ENCODE data around the gene FAM168A.

The FAM168A gene, protein sequence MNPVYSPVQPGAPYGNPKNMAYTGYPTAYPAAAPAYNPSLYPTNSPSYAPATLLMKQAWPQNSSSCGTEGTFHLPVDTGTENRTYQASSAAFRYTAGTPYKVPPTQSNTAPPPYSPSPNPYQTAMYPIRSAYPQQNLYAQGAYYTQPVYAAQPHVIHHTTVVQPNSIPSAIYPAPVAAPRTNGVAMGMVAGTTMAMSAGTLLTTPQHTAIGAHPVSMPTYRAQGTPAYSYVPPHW

DNA sequence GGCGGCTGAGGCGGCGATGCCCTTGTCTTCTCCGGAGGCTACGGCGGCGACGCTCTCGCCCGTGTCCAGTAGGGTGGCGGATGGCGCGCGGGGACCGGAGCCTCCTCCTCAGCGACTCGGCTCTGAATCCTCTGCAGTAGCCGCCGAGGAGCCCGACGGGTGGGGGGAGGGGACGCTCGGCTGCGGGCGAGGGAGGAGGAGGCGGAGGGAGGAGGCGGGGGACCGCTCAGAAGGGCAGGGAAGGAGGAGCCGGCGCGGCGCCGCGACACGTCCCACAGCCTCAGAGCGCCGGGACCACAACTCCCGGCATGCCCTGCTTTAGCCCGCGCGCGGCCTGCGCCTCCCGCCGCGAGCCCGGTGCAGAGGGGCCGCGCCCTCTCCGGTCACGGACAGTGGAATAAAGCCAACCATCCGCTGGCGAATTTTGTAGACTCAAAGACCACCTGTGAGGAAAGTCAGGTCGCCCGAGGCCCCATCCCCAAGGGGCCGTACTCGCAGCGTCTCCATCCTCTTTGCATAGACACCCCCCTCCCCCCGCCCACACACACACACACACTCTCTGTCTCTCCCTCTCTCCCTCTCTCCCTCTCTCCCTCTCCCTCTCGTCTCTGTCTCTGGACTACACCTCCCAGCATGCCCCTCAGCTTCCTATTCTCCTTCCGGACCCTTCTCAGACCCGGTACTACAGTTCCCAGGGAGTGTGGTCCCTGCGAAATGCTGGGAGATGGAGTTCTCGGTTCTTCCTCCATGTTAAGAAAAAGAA is at the start of gene FAM168A:
Gene FAM168A (minus strand): TSS at position 157 of the 763 bp plus-strand sequence. CDS start 129,638 bp downstream, outside the sequence.
- DNase-seq (ENCODE audit: low read depth in 3 of 3): peak; percentile 87 to 89 (median 88)

- DNase-seq (ENCODE audit: low read depth in 3 of 3): peak; percentile 77 to 87 (median 87)
Measured at GRCh38 chr11:73647459-73648100, 49.7 kb upstream of the FAM168A start.

- no peak for DNase-seq (ENCODE audit: low read depth in 3 of 3)
Measured at GRCh38 chr11:73645972-73646631, 48.2 kb upstream of the FAM168A start, which contains the start of gene PLEKHB1. Gene PLEKHB1 (plus strand): TSS chr11:73646581. CDS start chr11:73646609, 28 bp downstream.

DNA sequence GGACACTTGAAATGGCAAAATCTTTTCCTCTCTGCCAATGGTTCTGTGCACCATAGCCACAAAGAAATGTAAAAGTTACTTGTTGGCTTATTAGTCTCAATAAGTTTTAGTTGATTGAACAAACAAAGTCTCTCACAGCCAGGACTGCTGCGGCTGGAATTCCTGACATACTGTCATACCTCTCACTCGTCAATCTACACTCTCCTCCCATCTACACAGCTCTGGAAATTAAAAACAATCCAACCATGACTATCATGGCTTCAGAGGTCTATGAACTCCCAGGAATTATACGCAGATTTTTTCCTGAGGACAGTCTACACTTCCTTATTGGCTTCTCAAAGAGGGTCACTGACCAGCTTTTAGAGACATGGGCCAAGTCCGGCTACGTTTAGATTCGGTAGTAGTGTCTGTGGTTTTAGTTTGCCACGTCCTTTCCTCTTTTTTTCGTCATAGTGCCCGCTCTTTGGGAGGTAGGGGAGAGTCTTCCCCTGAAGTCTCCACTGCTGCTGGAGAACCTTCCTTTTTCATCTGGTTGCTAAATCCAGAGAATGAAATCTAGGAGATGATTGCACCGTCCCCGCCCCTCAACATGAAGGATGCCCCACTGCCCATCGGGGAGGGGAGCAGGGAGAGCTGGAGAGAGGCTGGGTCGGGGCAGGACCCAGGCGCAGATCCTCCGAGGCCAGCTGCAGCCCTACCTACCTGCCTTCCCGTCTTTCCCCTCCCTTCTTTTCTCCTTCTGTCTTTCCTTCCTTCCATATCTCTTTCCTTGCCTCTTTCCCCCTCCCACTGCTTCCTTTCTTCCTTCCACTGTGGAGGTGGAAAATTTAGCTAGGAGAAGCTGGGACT is 47.4 kb upstream of the FAM168A start:
- no peak for DNase-seq (ENCODE audit: low read depth in 3 of 3)

DNA sequence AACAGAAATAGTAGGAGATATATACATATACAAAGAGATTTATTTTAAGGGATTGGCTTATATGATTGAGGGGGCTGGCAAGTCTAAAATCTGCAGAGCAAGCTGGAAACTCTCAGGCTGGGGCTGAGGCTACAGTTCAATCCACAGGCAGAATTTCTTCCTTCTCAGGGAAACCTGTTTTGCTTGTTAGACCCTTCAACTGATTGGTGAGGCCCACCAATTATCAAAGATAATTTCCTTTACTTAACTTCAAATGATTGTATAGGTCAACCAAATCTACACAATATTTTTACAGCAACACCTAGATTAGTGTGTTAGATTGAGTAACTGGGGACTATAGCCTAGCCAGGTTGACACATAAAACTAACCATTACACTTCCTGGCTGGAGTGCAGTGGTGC is 43.8 kb upstream of the FAM168A start:
- DNase-seq (ENCODE audit: low read depth in 3 of 3): no peak

DNA sequence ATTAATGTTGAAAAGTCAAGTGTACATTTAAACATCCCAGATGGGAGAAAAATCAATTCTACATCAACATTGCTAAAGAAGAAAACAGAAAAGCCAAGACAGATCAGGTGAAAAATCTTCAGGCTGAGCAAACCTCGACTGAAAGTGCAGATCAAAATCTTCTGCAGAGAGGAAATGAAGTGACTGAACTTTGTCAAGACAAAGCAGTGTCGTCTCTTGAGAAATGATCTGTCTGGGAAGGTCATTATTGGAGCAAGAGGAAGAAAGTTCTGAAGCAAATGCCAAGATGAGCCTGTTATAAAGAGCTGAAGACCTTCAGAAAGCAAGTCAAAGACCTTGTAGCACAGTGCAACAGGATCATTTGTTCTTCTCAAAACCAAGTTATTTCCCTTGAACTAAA is 42.7 kb upstream of the FAM168A start:
- no peak for DNase-seq (ENCODE audit: low read depth in 3 of 3)

DNA sequence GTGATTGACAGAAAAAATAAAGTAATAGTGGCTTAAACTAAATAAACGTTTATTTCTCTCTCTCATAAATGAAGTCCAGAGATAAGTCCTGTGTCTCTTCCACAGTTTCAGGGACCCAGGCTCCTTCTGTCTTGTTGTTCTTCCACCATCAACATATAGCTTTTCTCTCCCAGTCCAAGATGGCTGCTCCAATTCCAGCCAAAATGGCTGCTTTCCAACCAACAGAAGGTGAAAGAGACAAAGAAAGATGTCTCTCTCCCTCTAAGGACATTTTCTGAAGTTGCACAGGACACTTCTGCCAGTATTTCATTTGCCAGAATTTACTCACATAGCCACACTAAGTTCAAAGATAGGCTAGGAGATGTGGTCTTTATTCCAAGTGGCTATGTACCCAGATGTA is 39.1 kb upstream of the FAM168A start:
- no peak for DNase-seq (ENCODE audit: low read depth in 3 of 3)

GRCh38 chr11:73636249-73636648 is 38.3 kb upstream of the FAM168A start:
- DNase-seq (ENCODE audit: low read depth in 3 of 3): no peak

- DNase-seq (ENCODE audit: low read depth in 3 of 3): no peak
Measured at GRCh38 chr11:73635721-73636120, 37.8 kb upstream of the FAM168A start.

GRCh38 chr11:73633999-73634398 is 36.1 kb upstream of the FAM168A start:
- DNase-seq (ENCODE audit: low read depth in 3 of 3): no peak

DNA sequence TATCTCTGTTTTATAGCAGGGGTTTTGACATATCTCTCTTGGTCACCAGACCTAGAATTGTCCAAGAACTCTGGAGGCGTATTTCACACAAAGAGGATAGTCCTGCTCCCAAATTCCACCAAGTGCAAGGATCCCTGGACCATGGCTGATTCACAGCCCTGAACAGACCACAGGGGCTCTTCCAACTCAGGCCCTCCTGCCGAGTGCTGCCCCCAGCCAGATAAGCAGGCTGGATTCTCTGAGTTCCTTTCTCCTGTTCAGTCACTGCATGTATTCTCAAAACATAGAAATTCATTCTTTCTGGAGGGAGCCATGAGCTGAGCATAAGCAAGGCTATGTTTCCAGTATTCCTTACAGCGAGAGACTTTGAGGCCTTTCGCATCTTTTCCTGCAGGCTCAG is 35.1 kb upstream of the FAM168A start:
- DNase-seq (ENCODE audit: low read depth in 3 of 3): no peak

DNA sequence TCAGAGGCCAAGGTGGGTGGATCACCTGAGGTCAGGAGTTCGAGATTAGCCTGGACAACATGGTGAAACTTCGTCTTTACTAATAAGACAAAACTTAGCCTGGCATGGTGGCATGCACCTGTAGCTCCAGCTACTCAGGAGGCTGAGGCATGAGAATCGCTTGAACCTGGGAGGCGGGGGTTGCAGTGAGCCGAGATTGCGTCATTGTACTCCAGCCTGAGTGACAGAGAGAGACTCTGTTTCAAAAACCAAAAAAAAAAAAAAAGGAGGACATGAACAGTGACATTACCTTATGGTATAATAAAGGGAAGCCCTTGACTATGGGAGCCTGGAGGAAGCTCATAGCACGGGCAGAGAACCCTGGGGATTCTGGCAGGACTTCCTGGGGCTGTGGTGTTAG is 32.0 kb upstream of the FAM168A start:
- DNase-seq (ENCODE audit: low read depth in 3 of 3): no peak

- DNase-seq (ENCODE audit: low read depth in 3 of 3): peak; percentile 38 to 44 (median 39)
Measured at GRCh38 chr11:73625696-73626318, 27.9 kb upstream of the FAM168A start.

- DNase-seq (ENCODE audit: low read depth in 3 of 3): no peak
Measured at GRCh38 chr11:73623686-73624085, 25.8 kb upstream of the FAM168A start.

- DNase-seq (ENCODE audit: low read depth in 3 of 3): no peak
Measured at GRCh38 chr11:73622926-73623593, 25.1 kb upstream of the FAM168A start.

DNA sequence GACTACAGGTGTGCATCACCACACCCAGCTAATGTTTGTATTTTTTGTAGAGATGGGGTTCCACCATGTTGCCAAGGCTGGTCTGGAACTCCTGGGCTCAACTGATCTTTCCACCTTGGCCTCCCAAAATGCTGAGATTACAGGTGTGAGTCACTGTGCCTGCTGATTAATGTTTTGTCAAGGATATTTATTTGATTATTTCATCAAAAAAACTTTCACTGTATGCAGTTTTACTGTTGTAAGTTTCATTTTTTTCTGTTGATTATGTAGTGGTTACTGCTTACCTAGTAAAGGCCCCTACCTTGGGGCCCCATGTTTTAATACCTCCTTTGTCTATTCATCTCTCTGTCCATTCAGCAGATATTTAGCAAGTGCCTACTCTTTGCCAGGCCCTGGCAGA is 16.7 kb upstream of the FAM168A start:
- DNase-seq (ENCODE audit: low read depth in 3 of 3): no peak

- DNase-seq (ENCODE audit: low read depth in 3 of 3): no peak
Measured at GRCh38 chr11:73612601-73613140, 14.8 kb upstream of the FAM168A start.

GRCh38 chr11:73598719-73599379 is 937 bp upstream of the FAM168A start:
- no peak for DNase-seq (ENCODE audit: low read depth in 3 of 3)

DNA sequence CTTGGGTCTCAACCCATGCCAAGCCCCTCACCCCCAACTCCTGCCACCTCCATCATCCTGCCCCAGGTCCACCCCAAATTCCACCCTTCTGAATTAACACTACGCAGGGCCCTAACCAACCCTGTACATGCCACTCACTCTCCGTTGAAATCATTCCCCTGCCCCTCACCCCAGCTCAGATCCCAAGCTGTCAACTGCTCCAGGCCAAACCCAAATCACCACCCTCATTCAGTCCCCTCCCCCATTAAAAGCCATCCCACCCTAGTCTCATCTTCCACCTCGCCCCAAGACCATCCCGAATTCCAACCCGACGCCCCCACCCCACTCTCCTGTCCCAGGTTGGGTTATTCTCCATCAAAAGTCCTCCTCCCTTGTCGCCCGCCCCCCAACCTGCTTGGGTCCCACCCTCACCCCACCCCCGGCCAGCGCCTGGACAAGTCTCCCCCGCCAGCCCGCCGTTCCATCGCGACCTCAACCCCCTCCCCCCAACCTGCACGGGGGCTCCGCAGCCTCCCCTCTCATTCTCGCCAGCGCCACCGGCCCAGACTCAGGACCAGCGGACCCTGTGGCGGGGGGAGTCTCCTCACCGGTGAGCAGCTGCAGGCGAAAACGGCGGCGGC is 466 bp downstream of the FAM168A start:
- peak in 1 of 3 donors; percentile 1 for DNase-seq (ENCODE audit: low read depth in 3 of 3)
